Peyer's patch (tissue), 4 donors: ENCODE data around the gene TTC4. TPM values are rescaled to one million over a fixed set of nuclear protein-coding genes. Genes with fewer than 3 reads are reported as not detected.

Source experiments
- DNase-seq, 3 donors: peaks; one replicate each; pipeline ENCODE4 v3.0.0-alpha.2; 2017 to 2019
- H3K27ac ChIP-seq, 4 donors: fragments of 200-600 bp; sonication (generic); one replicate each; pipeline ENCODE4 v1.5.1; 2016 to 2019
- H3K27me3 ChIP-seq, 2 donors: fragments of 200-600 bp; sonication (generic); one replicate each; pipeline ENCODE4 v1.5.1; 2019
- H3K36me3 ChIP-seq, 3 donors: fragments of 200-600 bp; sonication (generic); one replicate each; pipeline ENCODE4 v1.5.1; 2016 to 2019
- H3K4me1 ChIP-seq, 4 donors: fragments of 200-600 bp; sonication (generic); one replicate each; pipeline ENCODE4 v1.5.1; 2016 to 2019
- H3K4me3 ChIP-seq, 4 donors: fragments of 200-600 bp; sonication (generic); 1 replicate in 3 of 4; 2 replicates in 1 of 4; pipeline ENCODE4 v1.5.1; 2016 to 2019; ENCODE audit warnings: mild to moderate bottlenecking in 1 of 4
- H3K9me3 ChIP-seq, 4 donors: fragments of 200-600 bp; sonication (generic); one replicate each; pipeline ENCODE4 v1.5.1; 2016 to 2019; ENCODE audit warnings: mild to moderate bottlenecking in 1 of 4
- CTCF ChIP-seq, 6 experiments: fragments of 450-650 bp in 4 of 6; fragments of 200-600 bp in 2 of 6; sonication (generic) in 1 of 6; IDR thresholded peaks; one replicate each; pipeline ENCODE4 v1.5.1; 2017 to 2019; ENCODE audit warnings: antibody characterized with exemption in 6 of 6, mild to moderate bottlenecking in 3 of 6, moderate library complexity in 1 of 6
- POLR2A ChIP-seq, 2 donors: fragments of 450-650 bp; IDR thresholded peaks; one replicate each; pipeline ENCODE4 v1.5.1; 2017; ENCODE audit warnings: antibody characterized with exemption in 2 of 2, mild to moderate bottlenecking in 2 of 2, moderate library complexity in 2 of 2
- total RNA-seq, 4 donors: library from RNA; depleted of rRNA; stranded (reverse); fragments of >200 nt; gene quantifications; one replicate each; pipeline ENCODE4 v1.1.0, GENCODE V29; 2016

TTC4 gene
- total RNA-seq, 4 donors from 2014 or later, result 15.7 to 39.6 (median 30.3) TPM

GRCh38 chr1:54705153-54705552, 10.5 kb upstream of the TTC4 start:
- Histone ChIP-seq H3K36me3 (no peaks in the 10 kb centered on the region), H3K9me3 (no peaks in the 10 kb centered on the region), H3K4me3 (no peak overlapping the region), H3K27me3 (no peaks in the 10 kb centered on the region), H3K27ac (no peak overlapping the region), H3K4me1 (no peaks in the 10 kb centered on the region)
- TF ChIP-seq CTCF (IDR thresholded peaks at IDR 0.05) (no peak), POLR2A (IDR thresholded peaks at IDR 0.05) (no peak)
- DNase-seq, result no peak

GRCh38 chr1:54706419-54706818, 9.2 kb upstream of the TTC4 start:
- TF ChIP-seq POLR2A (IDR thresholded peaks at IDR 0.05) (no peak), CTCF (IDR thresholded peaks at IDR 0.05) (no peak)
- no peaks in the 10 kb centered on the region for H3K4me1 ChIP-seq
- no peak overlapping the region for H3K4me3 ChIP-seq
- H3K27ac ChIP-seq, result no peak overlapping the region
- no peaks in the 10 kb centered on the region for H3K9me3 ChIP-seq
- H3K36me3 ChIP-seq, result no peaks in the 10 kb centered on the region
- DNase-seq, result no peak
- no peaks in the 10 kb centered on the region for H3K27me3 ChIP-seq

- TF ChIP-seq CTCF (IDR thresholded peaks at IDR 0.05), result no peak
- TF ChIP-seq POLR2A (IDR thresholded peaks at IDR 0.05), result no peak
- Histone ChIP-seq H3K4me3 (no peak overlapping the region), H3K27me3 (no peaks in the 10 kb centered on the region), H3K36me3 (no peaks in the 10 kb centered on the region), H3K4me1 (no peaks in the 10 kb centered on the region), H3K9me3 (no peaks in the 10 kb centered on the region), H3K27ac (no peak overlapping the region)
- no peak for DNase-seq
These were observed 7.3 kb upstream of the TTC4 start for GRCh38 chr1:54708385-54708784.

- no peak for TF ChIP-seq CTCF (IDR thresholded peaks at IDR 0.05)
- TF ChIP-seq POLR2A (IDR thresholded peaks at IDR 0.05), result no peak
- H3K27ac ChIP-seq, result no peak overlapping the region
- H3K4me1 ChIP-seq, result peaks cover 0 to 2% (median 0%) of the 10 kb centered on the region in 4 donors
- H3K9me3 ChIP-seq, result no peaks in the 10 kb centered on the region
- no peak overlapping the region for H3K4me3 ChIP-seq
- no peaks in the 10 kb centered on the region for H3K36me3 ChIP-seq
- DNase-seq, result no peak
- H3K27me3 ChIP-seq, result no peaks in the 10 kb centered on the region
These were observed 5.9 kb upstream of the TTC4 start for GRCh38 chr1:54709547-54710292.

GRCh38 chr1:54710434-54710833, 5.2 kb upstream of the TTC4 start:
- Histone ChIP-seq H3K36me3 (no peaks in the 10 kb centered on the region), H3K27me3 (no peaks in the 10 kb centered on the region), H3K27ac (no peak overlapping the region), H3K4me1 (peaks cover 0 to 7% (median 2%) of the 10 kb centered on the region in 4 donors), H3K9me3 (no peaks in the 10 kb centered on the region), H3K4me3 (no peak overlapping the region)
- DNase-seq, result no peak
- TF ChIP-seq POLR2A (IDR thresholded peaks at IDR 0.05) (no peak), CTCF (IDR thresholded peaks at IDR 0.05) (no peak)
